ENCODE data around the gene KRT84.
"Not testable (repeated sequence)": the region's sequence is repeated elsewhere in the genome, so short reads cannot be mapped to it uniquely, and the experiment has no call there.

Gene KRT84

GRCh38 chr12:52410589-52411248 lies 25.3 kb upstream of the KRT84 start:
- not testable (repeated sequence) for DNase-seq (ENCODE audit: low read depth in 2 of 2)

GRCh38 chr12:52407918-52408317 lies 22.5 kb upstream of the KRT84 start:
- no peak for DNase-seq (ENCODE audit: low read depth in 2 of 2)

GRCh38 chr12:52405922-52406385 lies 20.5 kb upstream of the KRT84 start, which contains the start of gene KRT82:
Gene KRT82, minus strand, starts transcription at chr12:52406335. Its CDS starts 58 bp downstream, at chr12:52406277.
- DNase-seq (ENCODE audit: low read depth in 2 of 2): no peak

GRCh38 chr12:52404951-52405350 lies 19.5 kb upstream of the KRT84 start:
- DNase-seq (ENCODE audit: low read depth in 2 of 2): no peak

GRCh38 chr12:52403561-52403960 lies 18.1 kb upstream of the KRT84 start:
- DNase-seq (ENCODE audit: low read depth in 2 of 2): no peak

GRCh38 chr12:52402873-52403540 lies 17.6 kb upstream of the KRT84 start:
- DNase-seq (ENCODE audit: low read depth in 2 of 2): no peak

GRCh38 chr12:52402377-52402776 lies 16.9 kb upstream of the KRT84 start:
- no peak for DNase-seq (ENCODE audit: low read depth in 2 of 2)

GRCh38 chr12:52401926-52402325 lies 16.5 kb upstream of the KRT84 start:
- no peak for DNase-seq (ENCODE audit: low read depth in 2 of 2)

GRCh38 chr12:52401526-52401925 lies 16.1 kb upstream of the KRT84 start:
- DNase-seq (ENCODE audit: low read depth in 2 of 2): no peak

GRCh38 chr12:52400906-52401305 lies 15.5 kb upstream of the KRT84 start:
- no peak for DNase-seq (ENCODE audit: low read depth in 2 of 2)

- no peak for DNase-seq (ENCODE audit: low read depth in 2 of 2)
Measured at GRCh38 chr12:52399756-52400155, 14.3 kb upstream of the KRT84 start.

- no peak for DNase-seq (ENCODE audit: low read depth in 2 of 2)
Measured at GRCh38 chr12:52398176-52398575, 12.7 kb upstream of the KRT84 start.

- DNase-seq (ENCODE audit: low read depth in 2 of 2): no peak
Measured at GRCh38 chr12:52396656-52397055, 11.2 kb upstream of the KRT84 start.

GRCh38 chr12:52395761-52396434 lies 10.4 kb upstream of the KRT84 start:
- no peak for DNase-seq (ENCODE audit: low read depth in 2 of 2)

GRCh38 chr12:52394836-52395405 lies 9.5 kb upstream of the KRT84 start:
- DNase-seq (ENCODE audit: low read depth in 2 of 2): no peak

GRCh38 chr12:52392465-52393007 lies 7.1 kb upstream of the KRT84 start:
- DNase-seq (ENCODE audit: low read depth in 2 of 2): no peak

GRCh38 chr12:52391618-52392002 lies 6.2 kb upstream of the KRT84 start:
- DNase-seq (ENCODE audit: low read depth in 2 of 2): no peak

- no peak for DNase-seq (ENCODE audit: low read depth in 2 of 2)
Measured at GRCh38 chr12:52390739-52391617, 5.5 kb upstream of the KRT84 start.

- no peak for DNase-seq (ENCODE audit: low read depth in 2 of 2)
Measured at GRCh38 chr12:52389313-52390207, 4.1 kb upstream of the KRT84 start.

- DNase-seq (ENCODE audit: low read depth in 2 of 2): no peak
Measured at GRCh38 chr12:52387859-52388258, 2.4 kb upstream of the KRT84 start.

Data from stimulated activated CD4-positive, alpha-beta T cell treated with anti-CD3 and anti-CD28 coated beads, Interleukin-12 subunit alpha, Interleukin-12 subunit beta, amount 100 ng/mL, for 24 hours (primary cell).